Measurements from ENCODE around the gene PALD1. TPM values are rescaled to one million over a fixed set of nuclear protein-coding genes. Genes with fewer than 3 reads are reported as not detected.

Gene PALD1
- total and polyA plus RNA-seq, 2 experiments from 2014 or later: 11.9 to 58.2 TPM

DNA sequence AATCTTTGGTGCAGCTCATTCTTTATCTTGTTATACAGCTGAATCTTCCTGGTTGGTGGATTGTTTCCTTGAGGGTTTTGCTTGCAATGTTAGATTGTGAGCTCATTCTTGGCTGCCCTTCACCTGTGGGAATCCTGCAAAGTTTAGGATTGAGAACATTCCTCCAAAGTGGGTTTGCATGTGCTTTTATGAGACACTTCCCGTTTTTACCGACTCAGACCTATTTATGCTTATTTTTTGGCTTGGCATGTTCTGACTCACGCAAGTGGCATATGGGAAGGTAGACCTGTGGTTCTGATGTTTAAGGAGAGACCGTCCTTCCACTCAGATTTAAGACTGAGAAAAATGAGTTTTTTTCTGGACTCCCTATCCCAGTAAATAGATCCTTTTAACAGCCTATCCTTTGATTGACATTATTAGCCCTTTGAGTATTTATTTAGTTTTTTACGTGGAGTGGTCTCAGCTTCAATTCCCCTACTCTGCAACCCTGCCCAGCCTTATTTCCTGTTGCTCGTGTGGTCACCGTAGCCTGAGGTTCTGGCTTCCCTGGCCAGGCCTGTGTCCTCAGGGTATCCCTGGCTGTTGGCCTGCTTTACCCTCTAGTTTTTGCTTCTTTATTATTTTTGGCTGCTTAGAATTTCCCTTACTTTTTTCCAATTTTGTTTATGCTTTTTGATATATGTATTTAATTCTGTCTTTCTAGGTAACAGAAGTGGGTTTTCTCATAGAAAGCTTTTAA is 137.4 kb downstream of the PALD1 start (continued):
- TF ChIP-seq, protein P1, sequence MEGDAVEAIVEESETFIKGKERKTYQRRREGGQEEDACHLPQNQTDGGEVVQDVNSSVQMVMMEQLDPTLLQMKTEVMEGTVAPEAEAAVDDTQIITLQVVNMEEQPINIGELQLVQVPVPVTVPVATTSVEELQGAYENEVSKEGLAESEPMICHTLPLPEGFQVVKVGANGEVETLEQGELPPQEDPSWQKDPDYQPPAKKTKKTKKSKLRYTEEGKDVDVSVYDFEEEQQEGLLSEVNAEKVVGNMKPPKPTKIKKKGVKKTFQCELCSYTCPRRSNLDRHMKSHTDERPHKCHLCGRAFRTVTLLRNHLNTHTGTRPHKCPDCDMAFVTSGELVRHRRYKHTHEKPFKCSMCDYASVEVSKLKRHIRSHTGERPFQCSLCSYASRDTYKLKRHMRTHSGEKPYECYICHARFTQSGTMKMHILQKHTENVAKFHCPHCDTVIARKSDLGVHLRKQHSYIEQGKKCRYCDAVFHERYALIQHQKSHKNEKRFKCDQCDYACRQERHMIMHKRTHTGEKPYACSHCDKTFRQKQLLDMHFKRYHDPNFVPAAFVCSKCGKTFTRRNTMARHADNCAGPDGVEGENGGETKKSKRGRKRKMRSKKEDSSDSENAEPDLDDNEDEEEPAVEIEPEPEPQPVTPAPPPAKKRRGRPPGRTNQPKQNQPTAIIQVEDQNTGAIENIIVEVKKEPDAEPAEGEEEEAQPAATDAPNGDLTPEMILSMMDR (conservative IDR thresholded peaks at IDR 0.05; ENCODE audit: low read depth in 2 of 2): no peak
- TF ChIP-seq STAT1 (IDR thresholded peaks at IDR 0.05; ENCODE audit: unreplicated experiment) (no peak), JUNB (IDR thresholded peaks at IDR 0.05; ENCODE audit: unreplicated experiment) (no peak), CREB1 (CRISPR knock-in tag; IDR thresholded peaks at IDR 0.05; ENCODE audit: low read depth) (no peak)
- TF ChIP-seq, protein P2, sequence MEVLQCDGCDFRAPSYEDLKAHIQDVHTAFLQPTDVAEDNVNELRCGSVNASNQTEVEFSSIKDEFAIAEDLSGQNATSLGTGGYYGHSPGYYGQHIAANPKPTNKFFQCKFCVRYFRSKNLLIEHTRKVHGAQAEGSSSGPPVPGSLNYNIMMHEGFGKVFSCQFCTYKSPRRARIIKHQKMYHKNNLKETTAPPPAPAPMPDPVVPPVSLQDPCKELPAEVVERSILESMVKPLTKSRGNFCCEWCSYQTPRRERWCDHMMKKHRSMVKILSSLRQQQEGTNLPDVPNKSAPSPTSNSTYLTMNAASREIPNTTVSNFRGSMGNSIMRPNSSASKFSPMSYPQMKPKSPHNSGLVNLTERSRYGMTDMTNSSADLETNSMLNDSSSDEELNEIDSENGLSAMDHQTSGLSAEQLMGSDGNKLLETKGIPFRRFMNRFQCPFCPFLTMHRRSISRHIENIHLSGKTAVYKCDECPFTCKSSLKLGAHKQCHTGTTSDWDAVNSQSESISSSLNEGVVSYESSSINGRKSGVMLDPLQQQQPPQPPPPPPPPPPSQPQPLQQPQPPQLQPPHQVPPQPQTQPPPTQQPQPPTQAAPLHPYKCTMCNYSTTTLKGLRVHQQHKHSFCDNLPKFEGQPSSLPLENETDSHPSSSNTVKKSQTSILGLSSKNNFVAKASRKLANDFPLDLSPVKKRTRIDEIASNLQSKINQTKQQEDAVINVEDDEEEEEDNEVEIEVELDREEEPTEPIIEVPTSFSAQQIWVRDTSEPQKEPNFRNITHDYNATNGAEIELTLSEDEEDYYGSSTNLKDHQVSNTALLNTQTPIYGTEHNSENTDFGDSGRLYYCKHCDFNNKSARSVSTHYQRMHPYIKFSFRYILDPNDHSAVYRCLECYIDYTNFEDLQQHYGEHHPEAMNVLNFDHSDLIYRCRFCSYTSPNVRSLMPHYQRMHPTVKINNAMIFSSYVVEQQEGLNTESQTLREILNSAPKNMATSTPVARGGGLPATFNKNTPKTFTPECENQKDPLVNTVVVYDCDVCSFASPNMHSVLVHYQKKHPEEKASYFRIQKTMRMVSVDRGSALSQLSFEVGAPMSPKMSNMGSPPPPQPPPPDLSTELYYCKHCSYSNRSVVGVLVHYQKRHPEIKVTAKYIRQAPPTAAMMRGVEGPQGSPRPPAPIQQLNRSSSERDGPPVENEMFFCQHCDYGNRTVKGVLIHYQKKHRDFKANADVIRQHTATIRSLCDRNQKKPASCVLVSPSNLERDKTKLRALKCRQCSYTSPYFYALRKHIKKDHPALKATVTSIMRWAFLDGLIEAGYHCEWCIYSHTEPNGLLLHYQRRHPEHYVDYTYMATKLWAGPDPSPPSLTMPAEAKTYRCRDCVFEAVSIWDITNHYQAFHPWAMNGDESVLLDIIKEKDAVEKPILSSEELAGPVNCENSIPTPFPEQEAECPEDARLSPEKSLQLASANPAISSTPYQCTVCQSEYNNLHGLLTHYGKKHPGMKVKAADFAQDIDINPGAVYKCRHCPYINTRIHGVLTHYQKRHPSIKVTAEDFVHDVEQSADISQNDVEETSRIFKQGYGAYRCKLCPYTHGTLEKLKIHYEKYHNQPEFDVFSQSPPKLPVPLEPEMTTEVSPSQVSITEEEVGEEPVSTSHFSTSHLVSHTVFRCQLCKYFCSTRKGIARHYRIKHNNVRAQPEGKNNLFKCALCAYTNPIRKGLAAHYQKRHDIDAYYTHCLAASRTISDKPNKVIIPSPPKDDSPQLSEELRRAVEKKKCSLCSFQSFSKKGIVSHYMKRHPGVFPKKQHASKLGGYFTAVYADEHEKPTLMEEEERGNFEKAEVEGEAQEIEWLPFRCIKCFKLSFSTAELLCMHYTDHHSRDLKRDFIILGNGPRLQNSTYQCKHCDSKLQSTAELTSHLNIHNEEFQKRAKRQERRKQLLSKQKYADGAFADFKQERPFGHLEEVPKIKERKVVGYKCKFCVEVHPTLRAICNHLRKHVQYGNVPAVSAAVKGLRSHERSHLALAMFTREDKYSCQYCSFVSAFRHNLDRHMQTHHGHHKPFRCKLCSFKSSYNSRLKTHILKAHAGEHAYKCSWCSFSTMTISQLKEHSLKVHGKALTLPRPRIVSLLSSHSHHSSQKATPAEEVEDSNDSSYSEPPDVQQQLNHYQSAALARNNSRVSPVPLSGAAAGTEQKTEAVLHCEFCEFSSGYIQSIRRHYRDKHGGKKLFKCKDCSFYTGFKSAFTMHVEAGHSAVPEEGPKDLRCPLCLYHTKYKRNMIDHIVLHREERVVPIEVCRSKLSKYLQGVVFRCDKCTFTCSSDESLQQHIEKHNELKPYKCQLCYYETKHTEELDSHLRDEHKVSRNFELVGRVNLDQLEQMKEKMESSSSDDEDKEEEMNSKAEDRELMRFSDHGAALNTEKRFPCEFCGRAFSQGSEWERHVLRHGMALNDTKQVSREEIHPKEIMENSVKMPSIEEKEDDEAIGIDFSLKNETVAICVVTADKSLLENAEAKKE (CRISPR knock-in tag; IDR thresholded peaks at IDR 0.05): no peak

- Histone ChIP-seq H3K36me3 (ENCODE audit: insufficient read depth) (0 out of 2 replicates have a peak, but pooled peaks cover 2% of the 10 kb centered on the region), H2AFZ (no peak overlapping the region), H3K4me3 (no peak overlapping the region), H3K27me3 (ENCODE audit: insufficient read depth) (no peaks in the 10 kb centered on the region), H3K27ac (ENCODE audit: low read depth) (no peak overlapping the region), H3K4me1 (ENCODE audit: insufficient read depth) (no peaks in the 10 kb centered on the region), H3K9me2 (ENCODE audit: insufficient read depth) (no peaks in the 10 kb centered on the region), H4K20me1 (replicated peaks; ENCODE audit: insufficient read depth) (no peaks in the 10 kb centered on the region), H3K79me2 (replicated peaks; ENCODE audit: insufficient read depth) (no peaks in the 10 kb centered on the region), H3K4me2 (no peak overlapping the region), H3F3A (replicated peaks; ENCODE audit: low read depth) (no peaks in the 10 kb centered on the region)
- H3K4me3 Mint-ChIP-seq: no peak overlapping the region
- H3K27me3 Mint-ChIP-seq (ENCODE audit: insufficient read depth, low read depth, poor library complexity): peaks cover 2% of the 10 kb centered on the region
- no peak overlapping the region for H3K27ac Mint-ChIP-seq
- H3K36me3 Mint-ChIP-seq (ENCODE audit: low read depth): peaks cover 25% of the 10 kb centered on the region
- no peaks in the 10 kb centered on the region; the same call in 2 of the 3 replicates for H3K4me1 Mint-ChIP-seq
- peaks cover 27% of the 10 kb centered on the region for H3K9me3 Mint-ChIP-seq
- DNase-seq (ENCODE audit: low spot score): no peak
- no peak for TF ChIP-seq REST (IDR thresholded peaks at IDR 0.05; ENCODE audit: unreplicated experiment)
- no peak for TF ChIP-seq STAT1 (IDR thresholded peaks at IDR 0.05; ENCODE audit: unreplicated experiment)
- no peak for TF ChIP-seq JUNB (IDR thresholded peaks at IDR 0.05; ENCODE audit: unreplicated experiment)
- ATAC-seq: no peak
Observed at GRCh38 chr10:70616761-70617160, 138.2 kb downstream of the PALD1 start.
